HG02943 (cell line): ENCODE results near the gene BAG1.
A peak's percentile ranks its signal among the peaks of the same experiment; 100 is the strongest.

Experiments used
- ATAC-seq: cut with Tn5 transposase; IDR thresholded peaks from one replicate; pipeline ENCODE4 v1.9.1; 2021; ENCODE audit warnings: mild to moderate bottlenecking, low read depth, moderate library complexity; ENCODE audit not compliant: unreplicated experiment

BAG1 gene

GRCh38 chr9:33220681-33221567, 43.6 kb downstream of the BAG1 start:
- ATAC-seq, result no peak

GRCh38 chr9:33211695-33212393, 52.7 kb downstream of the BAG1 start:
- no peak for ATAC-seq

GRCh38 chr9:33210006-33210715, 54.3 kb downstream of the BAG1 start:
- ATAC-seq, result no peak

- no peak for ATAC-seq
Measured at GRCh38 chr9:33209394-33209793, 55.1 kb downstream of the BAG1 start.

GRCh38 chr9:33202552-33203201, 61.8 kb downstream of the BAG1 start:
- ATAC-seq, result peak; percentile 100
